ENCODE measurements around the gene FGF8.
A peak's percentile ranks its signal among the peaks of the same experiment; 100 is the strongest.

FGF8 gene, protein sequence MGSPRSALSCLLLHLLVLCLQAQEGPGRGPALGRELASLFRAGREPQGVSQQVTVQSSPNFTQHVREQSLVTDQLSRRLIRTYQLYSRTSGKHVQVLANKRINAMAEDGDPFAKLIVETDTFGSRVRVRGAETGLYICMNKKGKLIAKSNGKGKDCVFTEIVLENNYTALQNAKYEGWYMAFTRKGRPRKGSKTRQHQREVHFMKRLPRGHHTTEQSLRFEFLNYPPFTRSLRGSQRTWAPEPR

DNA sequence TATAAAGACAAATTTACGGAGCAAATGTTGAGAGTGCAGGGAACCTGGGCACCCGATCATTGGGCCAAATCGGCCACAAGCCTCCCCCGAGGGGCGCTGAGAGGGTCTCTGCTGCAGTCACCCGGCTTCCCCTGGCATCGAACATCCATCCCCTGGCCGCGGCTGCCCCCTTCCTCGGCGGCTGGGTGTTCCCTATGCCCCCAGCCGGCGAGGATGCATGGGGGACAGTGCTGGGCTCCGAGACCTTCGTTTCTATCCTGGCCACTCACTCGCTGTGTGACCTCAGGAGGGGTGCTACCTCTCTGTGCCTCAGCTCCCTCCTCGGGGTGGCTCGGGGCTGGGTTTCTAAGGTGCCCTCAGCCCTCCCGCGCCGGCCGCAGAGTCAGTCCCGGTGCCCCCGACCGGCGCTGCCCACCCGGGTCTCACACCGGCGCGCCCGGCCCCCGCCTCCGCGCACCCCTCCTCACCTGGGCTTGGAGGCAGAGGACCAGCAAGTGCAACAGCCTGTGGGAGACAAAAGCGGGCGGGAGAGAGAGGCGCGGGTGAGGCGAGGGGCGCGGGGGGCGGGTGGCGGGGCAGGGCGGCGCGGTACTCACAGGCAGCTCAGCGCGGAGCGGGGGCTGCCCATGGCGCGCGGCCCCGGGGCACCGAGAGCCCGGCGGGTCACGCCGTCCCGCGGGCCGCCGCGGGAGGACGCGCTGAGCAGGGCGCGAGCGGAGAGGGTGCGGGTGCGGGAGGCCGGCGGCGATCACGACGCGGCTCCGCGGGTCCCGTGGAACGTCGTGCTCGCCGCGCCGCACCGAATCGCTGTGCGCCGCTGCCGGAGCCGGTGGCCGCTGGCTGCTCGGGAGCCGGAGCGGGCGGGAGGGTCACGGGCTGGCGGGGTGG lies at the start of gene FGF8:
Gene FGF8, minus strand, starts transcription at position 842 of the 888 bp plus-strand sequence. Its CDS starts 214 bp downstream, at position 628.
- Histone ChIP-seq H3K4me2 (ENCODE audit: low read length) (no peak within 1 kb of the TSS), H4K20me1 (ENCODE audit: insufficient read depth, low read length) (no peaks in the 10 kb centered on the region), H3F3A (ENCODE audit: insufficient read depth, low read length) (no peaks in the 10 kb centered on the region), H3K4me3 (ENCODE audit: low read depth, low read length, poor library complexity, severe bottlenecking) (no peak within 1 kb of the TSS), H3K27me3 (ENCODE audit: insufficient read depth, low read length) (no peaks in the 10 kb centered on the region), H3K36me3 (ENCODE audit: insufficient read depth, low read length) (peaks cover 8% of the 10 kb centered on the region; the same call in 1 of the 2 replicates), H3K9me3 (ENCODE audit: low read length) (no peaks in the 10 kb centered on the region), H2AFZ (ENCODE audit: low read length) (no peak within 1 kb of the TSS), H3K4me1 (ENCODE audit: insufficient read depth, low read length, severe bottlenecking) (peaks cover 19% of the 10 kb centered on the region), H3K27ac (ENCODE audit: low read depth, low read length, poor library complexity, severe bottlenecking) (no peak within 1 kb of the TSS), H3K9me2 (ENCODE audit: low read depth, low read length) (no peaks in the 10 kb centered on the region), H3K9ac (ENCODE audit: low read length) (no peak within 1 kb of the TSS), H3K79me2 (ENCODE audit: insufficient read depth, low read length) (no peaks in the 10 kb centered on the region)
- TF ChIP-seq, protein P1, sequence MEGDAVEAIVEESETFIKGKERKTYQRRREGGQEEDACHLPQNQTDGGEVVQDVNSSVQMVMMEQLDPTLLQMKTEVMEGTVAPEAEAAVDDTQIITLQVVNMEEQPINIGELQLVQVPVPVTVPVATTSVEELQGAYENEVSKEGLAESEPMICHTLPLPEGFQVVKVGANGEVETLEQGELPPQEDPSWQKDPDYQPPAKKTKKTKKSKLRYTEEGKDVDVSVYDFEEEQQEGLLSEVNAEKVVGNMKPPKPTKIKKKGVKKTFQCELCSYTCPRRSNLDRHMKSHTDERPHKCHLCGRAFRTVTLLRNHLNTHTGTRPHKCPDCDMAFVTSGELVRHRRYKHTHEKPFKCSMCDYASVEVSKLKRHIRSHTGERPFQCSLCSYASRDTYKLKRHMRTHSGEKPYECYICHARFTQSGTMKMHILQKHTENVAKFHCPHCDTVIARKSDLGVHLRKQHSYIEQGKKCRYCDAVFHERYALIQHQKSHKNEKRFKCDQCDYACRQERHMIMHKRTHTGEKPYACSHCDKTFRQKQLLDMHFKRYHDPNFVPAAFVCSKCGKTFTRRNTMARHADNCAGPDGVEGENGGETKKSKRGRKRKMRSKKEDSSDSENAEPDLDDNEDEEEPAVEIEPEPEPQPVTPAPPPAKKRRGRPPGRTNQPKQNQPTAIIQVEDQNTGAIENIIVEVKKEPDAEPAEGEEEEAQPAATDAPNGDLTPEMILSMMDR (IDR thresholded peaks at IDR 0.05; ENCODE audit: low read length), result no peak
- TF ChIP-seq EZH2 (IDR thresholded peaks at IDR 0.05; ENCODE audit: borderline replicate concordance, low read length), result no peak

DNA sequence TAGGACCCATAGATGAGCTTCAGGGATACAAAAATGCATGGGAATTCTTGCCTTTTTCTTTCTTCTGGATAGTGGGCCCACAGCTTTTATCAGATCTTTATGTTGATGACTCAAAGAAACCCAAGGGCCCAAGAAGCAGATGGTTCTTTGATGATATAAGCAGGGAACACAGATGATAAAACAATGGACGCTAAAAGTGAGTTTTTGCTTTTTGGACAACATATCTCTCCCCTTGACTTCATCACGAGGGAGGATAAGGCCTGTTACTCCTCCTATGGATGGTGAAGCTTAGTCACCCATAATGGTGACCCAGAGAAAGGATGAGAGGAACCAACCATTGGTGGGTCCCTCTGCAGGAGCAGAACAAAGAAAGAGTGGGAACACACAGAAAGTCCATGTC lies 48.8 kb upstream of the FGF8 start:
- Histone ChIP-seq H3K27me3 (ENCODE audit: insufficient read depth, low read length) (no peaks in the 10 kb centered on the region), H3F3A (ENCODE audit: insufficient read depth, low read length) (no peaks in the 10 kb centered on the region), H3K79me2 (ENCODE audit: insufficient read depth, low read length) (no peaks in the 10 kb centered on the region), H3K36me3 (ENCODE audit: insufficient read depth, low read length) (no peaks in the 10 kb centered on the region), H2AFZ (ENCODE audit: low read length) (no peak overlapping the region), H3K27ac (ENCODE audit: low read depth, low read length, poor library complexity, severe bottlenecking) (no peak overlapping the region), H3K4me2 (ENCODE audit: low read length) (no peak overlapping the region), H3K9me2 (ENCODE audit: low read depth, low read length) (no peaks in the 10 kb centered on the region), H4K20me1 (ENCODE audit: insufficient read depth, low read length) (no peaks in the 10 kb centered on the region), H3K4me1 (ENCODE audit: insufficient read depth, low read length, severe bottlenecking) (peaks cover 7% of the 10 kb centered on the region), H3K4me3 (ENCODE audit: low read depth, low read length, poor library complexity, severe bottlenecking) (no peak overlapping the region), H3K9me3 (ENCODE audit: low read length) (no peaks in the 10 kb centered on the region), H3K9ac (ENCODE audit: low read length) (no peak overlapping the region)
- TF ChIP-seq EZH2 (IDR thresholded peaks at IDR 0.05; ENCODE audit: borderline replicate concordance, low read length), result no peak
- TF ChIP-seq, protein P1 (IDR thresholded peaks at IDR 0.05; ENCODE audit: low read length), result no peak

DNA sequence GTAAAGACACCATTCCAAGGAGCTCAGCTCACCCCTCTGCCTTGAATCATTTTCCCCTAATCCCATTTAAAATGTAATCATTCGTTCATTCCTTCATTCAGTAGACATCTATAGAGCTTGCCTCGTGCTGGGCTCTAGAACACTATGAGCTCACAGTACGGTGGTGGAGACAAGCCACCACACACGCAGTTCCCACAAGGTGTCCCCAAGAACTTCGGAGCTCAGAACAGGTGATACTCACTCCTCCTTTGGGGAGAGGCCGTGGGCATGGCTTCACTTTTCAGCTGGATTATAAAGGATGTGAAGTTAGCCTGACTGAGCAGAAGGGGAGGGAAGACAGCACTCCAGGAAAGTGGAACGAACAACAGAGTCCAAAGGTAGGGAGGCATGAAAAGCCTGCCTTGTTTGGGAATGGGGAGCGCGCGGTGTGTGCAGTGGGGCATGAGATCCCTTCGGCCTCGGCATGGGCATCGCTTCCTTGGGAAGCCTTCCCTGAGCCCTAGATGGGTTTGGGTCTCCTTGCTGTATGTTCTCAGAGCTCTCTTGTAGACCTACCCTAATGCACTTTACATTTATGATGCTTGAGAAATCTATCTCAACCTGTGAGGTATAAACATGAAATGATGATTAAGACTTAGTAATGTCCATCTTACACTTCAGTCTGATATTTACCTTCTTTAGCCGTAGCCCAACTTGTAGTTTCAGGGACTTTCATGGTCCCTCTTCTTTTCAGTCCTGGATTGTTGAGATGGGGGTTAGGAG lies 43.1 kb upstream of the FGF8 start:
- H3K4me3 ChIP-seq (ENCODE audit: low read depth, low read length, poor library complexity, severe bottlenecking), result peak overlapping the region; percentile 97
- H3K27ac ChIP-seq (ENCODE audit: low read depth, low read length, poor library complexity, severe bottlenecking), result peak overlapping the region; percentile 44
- no peaks in the 10 kb centered on the region for H4K20me1 ChIP-seq (ENCODE audit: insufficient read depth, low read length)
- H3K9me2 ChIP-seq (ENCODE audit: low read depth, low read length), result no peaks in the 10 kb centered on the region
- H3K9me3 ChIP-seq (ENCODE audit: low read length), result no peaks in the 10 kb centered on the region
- TF ChIP-seq, protein P1 (IDR thresholded peaks at IDR 0.05; ENCODE audit: low read length), result no peak
- no peak for TF ChIP-seq EZH2 (IDR thresholded peaks at IDR 0.05; ENCODE audit: borderline replicate concordance, low read length)
- H3K9ac ChIP-seq (ENCODE audit: low read length), result peak overlapping the region; percentile 71
- H2AFZ ChIP-seq (ENCODE audit: low read length), result no peak overlapping the region
- peaks cover 29% of the 10 kb centered on the region for H3K79me2 ChIP-seq (ENCODE audit: insufficient read depth, low read length)
- peaks cover 27% of the 10 kb centered on the region for H3K4me1 ChIP-seq (ENCODE audit: insufficient read depth, low read length, severe bottlenecking)
- H3F3A ChIP-seq (ENCODE audit: insufficient read depth, low read length), result no peaks in the 10 kb centered on the region
- H3K27me3 ChIP-seq (ENCODE audit: insufficient read depth, low read length), result no peaks in the 10 kb centered on the region
- H3K36me3 ChIP-seq (ENCODE audit: insufficient read depth, low read length), result no peaks in the 10 kb centered on the region
- H3K4me2 ChIP-seq (ENCODE audit: low read length), result peak overlapping the region; percentile 85
